Colonic mucosa (tissue), 4 donors: Measurements from ENCODE around the gene GPR63. TPM values are rescaled to one million over a fixed set of nuclear protein-coding genes. Genes with fewer than 3 reads are reported as not detected.

ENCODE experiments used
- DNase-seq: peaks from one replicate; pipeline ENCODE4 v3.0.0-alpha.2; 2020
- H3K27ac ChIP-seq: fragments of 200-600 bp; one replicate; pipeline ENCODE4 v1.8.0; 2021
- H3K27me3 ChIP-seq: fragments of 200-600 bp; one replicate; pipeline ENCODE4 v1.8.0; 2021
- H3K36me3 ChIP-seq: fragments of 200-600 bp; one replicate; pipeline ENCODE4 v1.8.0; 2021
- H3K4me1 ChIP-seq: fragments of 200-600 bp; one replicate; pipeline ENCODE4 v1.8.0; 2021; ENCODE audit warnings: mild to moderate bottlenecking
- H3K4me3 ChIP-seq: fragments of 200-600 bp; one replicate; pipeline ENCODE4 v1.8.0; 2021
- H3K9ac ChIP-seq, 2 donors: one replicate each; pipeline ENCODE4 v1.7.0; 2013; ENCODE audit warnings: control low read depth in 2 of 2, low read depth in 2 of 2, low read length in 2 of 2
- H3K9me3 ChIP-seq: fragments of 200-600 bp; one replicate; pipeline ENCODE4 v1.8.0; 2021
- CTCF ChIP-seq: fragments of 200-600 bp; IDR thresholded peaks from one replicate; pipeline ENCODE4 v1.8.0; 2022; ENCODE audit warnings: antibody characterized with exemption, mild to moderate bottlenecking
- intact Hi-C: fragments of 100-400 bp; cut with DNase I; formaldehyde crosslinking; loops from one replicate; pipeline ENCODE4 v1.14.1; 2022
- total RNA-seq, 2 donors: library from RNA; stranded (reverse); fragmentation: NEBNext Ultra II Directional in 1 of 2; extraction: Animal tissue kit (Norgen Biotek cat#: 25700) in 1 of 2; gene quantifications; one replicate each; pipeline ENCODE4 v1.2.1, GENCODE V29; 2021
- donor health status: healthy.
- donor health status: DM: no; HTN: no; CAD: no.
- donor health status: DM: no; HTN: no; CAD: no.

The GPR63 gene
- total RNA-seq, 2 donors from 2014 or later: 0.96 to 1.9 TPM

DNA sequence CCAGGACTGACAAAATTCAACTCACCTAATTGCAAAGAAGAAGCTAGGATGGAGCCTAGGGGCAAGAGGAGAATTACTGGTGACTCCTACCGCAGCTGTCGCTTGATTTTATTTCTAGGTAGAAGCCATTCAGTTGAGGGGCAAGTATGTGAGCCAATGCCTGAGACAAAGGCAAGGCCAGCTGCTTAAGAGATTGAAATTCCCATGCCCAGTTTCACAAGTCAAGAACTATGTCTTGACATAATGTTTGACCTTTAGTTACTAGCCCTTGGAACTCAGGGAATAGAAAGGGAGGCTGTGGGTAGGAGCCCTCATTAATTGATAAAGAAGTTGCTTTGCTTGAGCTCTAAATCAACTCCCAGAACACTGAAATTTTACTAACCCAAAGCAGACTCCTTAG, 54.0 kb downstream of the GPR63 start:
- H3K4me3 ChIP-seq: no peak overlapping the region
- no peak for TF ChIP-seq CTCF
- no peak overlapping the region for H3K9ac ChIP-seq
- intact Hi-C loops: no loop called here
- H3K4me1 ChIP-seq: no peaks in the 10 kb centered on the region
- no peak overlapping the region for H3K27ac ChIP-seq
- H3K36me3 ChIP-seq: no peaks in the 10 kb centered on the region
- H3K9me3 ChIP-seq: no peaks in the 10 kb centered on the region
- no peaks in the 10 kb centered on the region for H3K27me3 ChIP-seq
- no peak for DNase-seq

GRCh38 chr6:96781557-96781956, 55.7 kb downstream of the GPR63 start:
- Histone ChIP-seq H3K4me1 (no peaks in the 10 kb centered on the region), H3K9ac (no peak overlapping the region), H3K36me3 (no peaks in the 10 kb centered on the region), H3K27me3 (no peaks in the 10 kb centered on the region), H3K27ac (no peak overlapping the region), H3K9me3 (no peaks in the 10 kb centered on the region), H3K4me3 (no peak overlapping the region)
- TF ChIP-seq CTCF: no peak
- intact Hi-C loops: no loop called here
- no peak for DNase-seq

GRCh38 chr6:96777113-96777512, 60.2 kb downstream of the GPR63 start:
- DNase-seq: no peak
- Histone ChIP-seq H3K36me3 (no peaks in the 10 kb centered on the region), H3K9ac (no peak overlapping the region), H3K27ac (no peak overlapping the region), H3K4me1 (no peaks in the 10 kb centered on the region), H3K9me3 (no peaks in the 10 kb centered on the region), H3K27me3 (no peaks in the 10 kb centered on the region), H3K4me3 (no peak overlapping the region)
- no peak for TF ChIP-seq CTCF
- intact Hi-C loops: no loop called here

- no peaks in the 10 kb centered on the region for H3K9me3 ChIP-seq
- no peak overlapping the region for H3K9ac ChIP-seq
- no peak overlapping the region for H3K27ac ChIP-seq
- DNase-seq: no peak
- H3K36me3 ChIP-seq: no peaks in the 10 kb centered on the region
- H3K4me3 ChIP-seq: no peak overlapping the region
- intact Hi-C loops: no loop called here
- H3K27me3 ChIP-seq: no peaks in the 10 kb centered on the region
- no peaks in the 10 kb centered on the region for H3K4me1 ChIP-seq
- no peak for TF ChIP-seq CTCF
These were observed 61.4 kb downstream of the GPR63 start for GRCh38 chr6:96775727-96776400.

DNA sequence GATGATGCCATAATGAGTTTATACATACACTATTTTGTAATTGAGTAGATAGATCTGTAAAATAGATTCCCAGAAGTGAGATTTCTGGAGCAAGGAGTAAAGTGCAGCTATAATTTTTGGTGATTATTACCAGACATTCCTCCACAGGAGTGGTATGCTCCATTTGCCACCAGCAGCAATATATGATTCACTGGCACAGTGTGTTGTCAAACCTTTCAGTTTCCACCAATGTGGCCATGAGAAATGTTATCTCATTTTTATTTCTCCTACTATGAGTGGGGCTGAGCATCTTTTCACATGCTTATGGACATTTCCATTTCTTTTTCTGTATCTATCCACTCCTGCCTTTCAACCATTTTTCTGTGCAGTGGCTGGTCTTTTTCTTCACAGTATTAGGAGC, 70.5 kb downstream of the GPR63 start:
- Histone ChIP-seq H3K9ac (no peak overlapping the region), H3K27ac (no peak overlapping the region), H3K9me3 (no peaks in the 10 kb centered on the region), H3K27me3 (no peaks in the 10 kb centered on the region), H3K4me3 (no peak overlapping the region), H3K36me3 (no peaks in the 10 kb centered on the region), H3K4me1 (no peaks in the 10 kb centered on the region)
- no peak for DNase-seq
- intact Hi-C loops: no loop called here
- TF ChIP-seq CTCF: no peak
